Astrocyte of the cerebellum (primary cell): ENCODE data around the gene HNRNPA0.

ENCODE experiments used
- DNase-seq: peaks from one replicate; pipeline ENCODE4 v3.0.0-alpha.2; 2011; ENCODE audit warnings: low read depth
- H3K4me3 ChIP-seq: 2 replicates; pipeline ENCODE4 v1.5.1; 2011; ENCODE audit warnings: mild to moderate bottlenecking, low read depth, low read length, moderate library complexity
- CTCF ChIP-seq: IDR thresholded peaks from 2 replicates; pipeline ENCODE4 v1.5.1; 2012; ENCODE audit warnings: low read length, low read depth, moderate library complexity, mild to moderate bottlenecking; ENCODE audit errors: missing control alignments
- in situ Hi-C: cut with HindIII; loops from 2 replicates; pipeline ENCODE4 v1.10.0; 2017; ENCODE audit warnings: low sequenced_read_pairs

HNRNPA0 gene

GRCh38 chr5:137714946-137715345, 39.2 kb downstream of the HNRNPA0 start:
- no peak for TF ChIP-seq CTCF
- no peak overlapping the region for H3K4me3 ChIP-seq
- in situ Hi-C loops = no loop called here
- no peak for DNase-seq

GRCh38 chr5:137714494-137714893, 39.7 kb downstream of the HNRNPA0 start:
- in situ Hi-C loops = no loop called here
- TF ChIP-seq CTCF = no peak
- H3K4me3 ChIP-seq = no peak overlapping the region
- no peak for DNase-seq

GRCh38 chr5:137712139-137712667, 42.0 kb downstream of the HNRNPA0 start:
- no peak overlapping the region for H3K4me3 ChIP-seq
- in situ Hi-C loops = no loop called here
- no peak for DNase-seq
- no peak for TF ChIP-seq CTCF

- no peak for DNase-seq
- H3K4me3 ChIP-seq = no peak overlapping the region
- no peak for TF ChIP-seq CTCF
- in situ Hi-C loops = no loop called here
Observed at GRCh38 chr5:137710086-137710485, 44.1 kb downstream of the HNRNPA0 start.

GRCh38 chr5:137708796-137709559, 45.2 kb downstream of the HNRNPA0 start:
- no peak for TF ChIP-seq CTCF
- DNase-seq = no peak
- H3K4me3 ChIP-seq = no peak overlapping the region
- in situ Hi-C loops = no loop called here

GRCh38 chr5:137708062-137708461, 46.1 kb downstream of the HNRNPA0 start:
- no peak for DNase-seq
- H3K4me3 ChIP-seq = no peak overlapping the region
- in situ Hi-C loops = no loop called here
- TF ChIP-seq CTCF = no peak
